ENCODE data around the gene LRRK2.
"Not testable (repeated sequence)": the region's sequence is repeated elsewhere in the genome, so short reads cannot be mapped to it uniquely, and the experiment has no call there.

The LRRK2 gene

DNA sequence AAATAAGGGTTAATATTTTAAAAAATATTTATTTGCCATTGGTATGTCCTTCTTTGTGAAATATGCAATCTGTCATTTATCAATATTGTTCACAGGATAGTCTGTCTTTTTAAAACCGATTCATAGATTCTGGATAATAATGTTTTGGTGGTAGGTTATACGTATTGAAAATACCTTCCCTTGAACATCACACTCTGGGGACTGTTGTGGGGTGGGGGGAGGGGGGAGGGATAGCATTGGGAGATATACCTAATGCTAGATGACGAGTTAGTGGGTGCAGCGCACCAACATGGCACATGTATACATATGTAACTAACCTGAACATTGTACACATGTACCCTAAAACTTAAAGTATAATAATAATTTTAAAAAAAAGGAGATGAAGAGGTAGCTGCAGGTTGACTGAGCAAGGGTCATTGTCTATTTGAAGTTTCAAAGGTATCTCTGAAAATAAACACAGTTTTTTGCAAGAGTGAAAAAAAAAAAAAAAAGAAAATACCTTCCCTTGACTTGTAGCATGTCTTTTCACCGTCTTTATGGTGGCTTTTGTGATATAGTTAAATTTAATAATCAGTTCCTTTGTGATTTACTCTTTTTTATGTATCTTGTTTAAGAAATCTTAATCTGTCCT lies 19.8 kb downstream of the LRRK2 start:
- not testable (repeated sequence) for H3K27ac ChIP-seq (replicated peaks); H3K27me3 ChIP-seq (ENCODE audit: insufficient read depth, poor library complexity, severe bottlenecking); DNase-seq (ENCODE audit: low read depth in 1 of 2, low spot score in 1 of 2); H3K4me3 ChIP-seq (replicated peaks; ENCODE audit: insufficient read depth, low read length)

DNA sequence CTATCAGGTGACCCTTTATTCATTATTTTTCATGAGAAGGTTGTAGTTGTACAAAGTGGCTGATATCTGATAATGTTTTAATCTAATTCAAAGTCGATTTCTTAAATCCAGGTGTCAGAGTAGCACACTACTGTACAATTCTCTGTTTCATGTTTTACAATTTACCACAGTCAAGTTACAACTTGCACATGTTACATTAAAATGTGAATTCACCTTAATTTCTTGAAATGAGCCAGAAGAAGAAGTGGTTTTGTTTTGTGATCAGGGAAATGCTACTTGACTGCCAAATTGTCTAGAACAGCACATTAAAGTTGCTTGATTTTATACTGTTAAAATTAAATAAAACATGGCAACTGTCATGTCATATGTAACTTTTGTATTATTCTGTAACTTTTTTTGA lies 23.2 kb downstream of the LRRK2 start:
- Histone ChIP-seq H3K27me3 (ENCODE audit: insufficient read depth, poor library complexity, severe bottlenecking) (no peaks in the 10 kb centered on the region), H3K4me3 (replicated peaks; ENCODE audit: insufficient read depth, low read length) (no peak overlapping the region), H3K27ac (replicated peaks) (no peak overlapping the region)
- TF ChIP-seq SPI1 (IDR thresholded peaks at IDR 0.05; ENCODE audit: borderline replicate concordance, low read depth) (no peak), GABPA (IDR thresholded peaks at IDR 0.05; ENCODE audit: low read depth) (no peak), POLR2AphosphoS5 (IDR thresholded peaks at IDR 0.05; ENCODE audit: low read depth) (no peak)
- TF ChIP-seq, protein P1, sequence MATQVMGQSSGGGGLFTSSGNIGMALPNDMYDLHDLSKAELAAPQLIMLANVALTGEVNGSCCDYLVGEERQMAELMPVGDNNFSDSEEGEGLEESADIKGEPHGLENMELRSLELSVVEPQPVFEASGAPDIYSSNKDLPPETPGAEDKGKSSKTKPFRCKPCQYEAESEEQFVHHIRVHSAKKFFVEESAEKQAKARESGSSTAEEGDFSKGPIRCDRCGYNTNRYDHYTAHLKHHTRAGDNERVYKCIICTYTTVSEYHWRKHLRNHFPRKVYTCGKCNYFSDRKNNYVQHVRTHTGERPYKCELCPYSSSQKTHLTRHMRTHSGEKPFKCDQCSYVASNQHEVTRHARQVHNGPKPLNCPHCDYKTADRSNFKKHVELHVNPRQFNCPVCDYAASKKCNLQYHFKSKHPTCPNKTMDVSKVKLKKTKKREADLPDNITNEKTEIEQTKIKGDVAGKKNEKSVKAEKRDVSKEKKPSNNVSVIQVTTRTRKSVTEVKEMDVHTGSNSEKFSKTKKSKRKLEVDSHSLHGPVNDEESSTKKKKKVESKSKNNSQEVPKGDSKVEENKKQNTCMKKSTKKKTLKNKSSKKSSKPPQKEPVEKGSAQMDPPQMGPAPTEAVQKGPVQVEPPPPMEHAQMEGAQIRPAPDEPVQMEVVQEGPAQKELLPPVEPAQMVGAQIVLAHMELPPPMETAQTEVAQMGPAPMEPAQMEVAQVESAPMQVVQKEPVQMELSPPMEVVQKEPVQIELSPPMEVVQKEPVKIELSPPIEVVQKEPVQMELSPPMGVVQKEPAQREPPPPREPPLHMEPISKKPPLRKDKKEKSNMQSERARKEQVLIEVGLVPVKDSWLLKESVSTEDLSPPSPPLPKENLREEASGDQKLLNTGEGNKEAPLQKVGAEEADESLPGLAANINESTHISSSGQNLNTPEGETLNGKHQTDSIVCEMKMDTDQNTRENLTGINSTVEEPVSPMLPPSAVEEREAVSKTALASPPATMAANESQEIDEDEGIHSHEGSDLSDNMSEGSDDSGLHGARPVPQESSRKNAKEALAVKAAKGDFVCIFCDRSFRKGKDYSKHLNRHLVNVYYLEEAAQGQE (IDR thresholded peaks at IDR 0.05; ENCODE audit: insufficient replicate concordance, low read depth): no peak
- TF ChIP-seq, protein P2, sequence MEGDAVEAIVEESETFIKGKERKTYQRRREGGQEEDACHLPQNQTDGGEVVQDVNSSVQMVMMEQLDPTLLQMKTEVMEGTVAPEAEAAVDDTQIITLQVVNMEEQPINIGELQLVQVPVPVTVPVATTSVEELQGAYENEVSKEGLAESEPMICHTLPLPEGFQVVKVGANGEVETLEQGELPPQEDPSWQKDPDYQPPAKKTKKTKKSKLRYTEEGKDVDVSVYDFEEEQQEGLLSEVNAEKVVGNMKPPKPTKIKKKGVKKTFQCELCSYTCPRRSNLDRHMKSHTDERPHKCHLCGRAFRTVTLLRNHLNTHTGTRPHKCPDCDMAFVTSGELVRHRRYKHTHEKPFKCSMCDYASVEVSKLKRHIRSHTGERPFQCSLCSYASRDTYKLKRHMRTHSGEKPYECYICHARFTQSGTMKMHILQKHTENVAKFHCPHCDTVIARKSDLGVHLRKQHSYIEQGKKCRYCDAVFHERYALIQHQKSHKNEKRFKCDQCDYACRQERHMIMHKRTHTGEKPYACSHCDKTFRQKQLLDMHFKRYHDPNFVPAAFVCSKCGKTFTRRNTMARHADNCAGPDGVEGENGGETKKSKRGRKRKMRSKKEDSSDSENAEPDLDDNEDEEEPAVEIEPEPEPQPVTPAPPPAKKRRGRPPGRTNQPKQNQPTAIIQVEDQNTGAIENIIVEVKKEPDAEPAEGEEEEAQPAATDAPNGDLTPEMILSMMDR (IDR thresholded peaks at IDR 0.05; ENCODE audit: insufficient read depth, low read length): no peak
- DNase-seq (ENCODE audit: low read depth in 1 of 2, low spot score in 1 of 2): no peak

DNA sequence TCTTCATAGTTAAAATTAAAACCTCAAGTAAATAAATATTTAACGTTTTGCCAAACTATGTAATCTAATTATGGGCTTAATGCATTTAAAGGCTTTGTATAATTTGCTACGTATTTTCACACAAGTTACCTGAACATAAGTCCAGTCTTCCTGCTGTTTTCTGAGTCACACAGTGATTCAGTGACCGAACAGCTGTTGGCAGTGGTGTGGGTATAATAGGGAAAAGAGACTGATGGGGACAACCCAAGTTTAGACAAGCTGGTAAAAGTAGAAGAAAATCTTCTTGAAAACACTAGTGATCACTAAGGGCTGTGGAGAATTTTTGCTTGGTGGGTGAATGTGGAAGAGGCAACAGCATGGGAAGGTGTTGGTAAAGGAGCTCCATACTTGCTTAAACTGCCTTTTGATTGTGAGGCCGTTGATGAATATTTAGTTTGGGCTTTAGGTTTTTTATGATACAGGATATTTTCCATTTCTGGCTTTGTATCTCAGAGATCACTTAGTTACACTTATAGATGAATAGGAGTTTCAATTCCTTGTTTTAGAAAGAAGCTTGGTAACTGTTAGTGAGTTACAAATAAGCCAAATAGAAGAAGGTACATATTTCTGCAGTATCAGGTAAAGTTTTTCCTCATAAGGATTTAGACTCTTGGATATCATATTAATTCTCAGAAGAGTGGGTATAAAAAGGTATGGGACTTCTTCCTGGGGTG lies 23.9 kb downstream of the LRRK2 start:
- TF ChIP-seq GABPA (IDR thresholded peaks at IDR 0.05; ENCODE audit: low read depth) (no peak), POLR2AphosphoS5 (IDR thresholded peaks at IDR 0.05; ENCODE audit: low read depth) (no peak), SPI1 (IDR thresholded peaks at IDR 0.05; ENCODE audit: borderline replicate concordance, low read depth) (no peak)
- TF ChIP-seq, protein P2 (IDR thresholded peaks at IDR 0.05; ENCODE audit: insufficient read depth, low read length): no peak
- TF ChIP-seq, protein P1 (IDR thresholded peaks at IDR 0.05; ENCODE audit: insufficient replicate concordance, low read depth): no peak
- Histone ChIP-seq H3K27me3 (ENCODE audit: insufficient read depth, poor library complexity, severe bottlenecking) (no peaks in the 10 kb centered on the region), H3K4me3 (replicated peaks; ENCODE audit: insufficient read depth, low read length) (no peak overlapping the region), H3K27ac (replicated peaks) (no peak overlapping the region)
- no peak for DNase-seq (ENCODE audit: low read depth in 1 of 2, low spot score in 1 of 2)

DNA sequence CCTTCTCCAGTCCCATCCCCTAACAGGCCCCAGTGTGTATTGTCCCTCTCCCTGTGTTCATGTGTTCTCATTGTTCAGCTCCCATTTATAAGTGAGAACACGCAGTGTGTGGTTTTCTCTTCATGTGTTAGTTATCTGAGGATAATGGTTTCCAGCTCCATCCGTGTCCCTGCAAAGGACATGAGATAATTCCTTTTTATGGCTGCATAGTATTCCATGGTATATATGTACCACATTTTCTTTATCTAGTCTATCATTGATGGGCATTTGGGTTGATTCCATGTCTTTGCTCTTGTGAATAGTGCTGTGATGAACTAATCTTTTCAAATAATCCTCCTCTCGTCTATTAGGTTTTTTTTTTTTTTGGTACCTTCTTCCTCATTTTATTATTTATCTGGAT lies 25.9 kb downstream of the LRRK2 start:
- H3K27me3 ChIP-seq (ENCODE audit: insufficient read depth, poor library complexity, severe bottlenecking); H3K4me3 ChIP-seq (replicated peaks; ENCODE audit: insufficient read depth, low read length); DNase-seq (ENCODE audit: low read depth in 1 of 2, low spot score in 1 of 2); H3K27ac ChIP-seq (replicated peaks): not testable (repeated sequence)

DNA sequence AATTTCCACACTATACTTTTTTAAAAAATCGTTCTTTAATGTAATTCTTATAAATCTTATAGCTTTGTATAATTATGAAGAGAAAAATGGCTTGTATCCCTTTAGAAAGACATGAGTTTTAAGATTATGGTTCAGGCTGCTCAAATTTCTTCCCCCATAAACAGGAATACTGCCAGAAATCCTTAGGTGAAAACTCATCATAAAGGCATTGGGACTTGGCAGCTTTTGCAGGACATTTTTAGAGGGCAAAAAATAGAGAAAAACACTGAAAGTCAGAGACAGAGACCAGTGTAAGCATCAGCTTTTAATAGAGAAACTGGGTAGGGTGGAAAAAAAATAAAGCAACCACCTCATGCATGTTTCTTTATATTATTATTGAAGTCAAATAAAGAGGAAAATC lies 29.1 kb downstream of the LRRK2 start:
- no peak for DNase-seq (ENCODE audit: low read depth in 1 of 2, low spot score in 1 of 2)

More for the DNA sequence above, 29.1 kb downstream of the LRRK2 start:
- Histone ChIP-seq H3K27ac (replicated peaks) (no peak overlapping the region), H3K4me3 (replicated peaks; ENCODE audit: insufficient read depth, low read length) (no peak overlapping the region), H3K27me3 (ENCODE audit: insufficient read depth, poor library complexity, severe bottlenecking) (no peaks in the 10 kb centered on the region)
- TF ChIP-seq, protein P2 (IDR thresholded peaks at IDR 0.05; ENCODE audit: insufficient read depth, low read length): no peak
- TF ChIP-seq GABPA (IDR thresholded peaks at IDR 0.05; ENCODE audit: low read depth) (no peak), POLR2AphosphoS5 (IDR thresholded peaks at IDR 0.05; ENCODE audit: low read depth) (no peak), SPI1 (IDR thresholded peaks at IDR 0.05; ENCODE audit: borderline replicate concordance, low read depth) (no peak)
- TF ChIP-seq, protein P1 (IDR thresholded peaks at IDR 0.05; ENCODE audit: insufficient replicate concordance, low read depth): no peak

All from HL-60 (cell line).